Astrocyte (in vitro differentiated cells and primary cell): Measurements from ENCODE around the gene DDX41. TPM values are rescaled to one million over a fixed set of nuclear protein-coding genes. Genes with fewer than 3 reads are reported as not detected.

Source experiments
- DNase-seq: peaks from one replicate; pipeline ENCODE4 v3.0.0-alpha.2; 2010; ENCODE audit warnings: low read depth
- FAIRE-seq: peaks from 2 replicates; lab custom pipeline; 2011; peaks lifted over from hg19 to GRCh38; lab: Jason Lieb, UNC
- H2AFZ ChIP-seq: 2 replicates; pipeline ENCODE4 v1.6.0; 2012; ENCODE audit warnings: low read depth, low read length, inconsistent platforms
- H3K27ac ChIP-seq: 2 replicates; pipeline ENCODE4 v1.5.1; 2011; ENCODE audit warnings: low read depth, low read length, inconsistent platforms
- H3K27me3 ChIP-seq: 2 replicates; pipeline ENCODE4 v1.6.0; 2011; ENCODE audit warnings: low read length, inconsistent platforms; ENCODE audit not compliant: insufficient read depth
- H3K36me3 ChIP-seq: 2 replicates; pipeline ENCODE4 v1.5.1; 2011; ENCODE audit warnings: low read length, inconsistent platforms; ENCODE audit not compliant: insufficient read depth
- H3K4me1 ChIP-seq: 2 replicates; pipeline ENCODE4 v1.5.1; 2011; ENCODE audit warnings: low read length, inconsistent platforms; ENCODE audit not compliant: insufficient read depth
- H3K4me2 ChIP-seq: 2 replicates; pipeline ENCODE4 v1.6.0; 2012; ENCODE audit warnings: low read length, inconsistent platforms
- H3K4me3 ChIP-seq: 2 replicates; pipeline ENCODE4 v1.5.1; 2011; ENCODE audit warnings: low read depth, mild to moderate bottlenecking, low read length, inconsistent platforms; ENCODE audit not compliant: insufficient read depth
- H3K79me2 ChIP-seq: 2 replicates; pipeline ENCODE4 v1.6.0; 2012; ENCODE audit warnings: mild to moderate bottlenecking, low read length, inconsistent platforms; ENCODE audit not compliant: insufficient read depth
- H3K9ac ChIP-seq: 2 replicates; pipeline ENCODE4 v1.6.0; 2012; ENCODE audit warnings: mild to moderate bottlenecking, low read length, inconsistent platforms
- H3K9me3 ChIP-seq: 2 replicates; pipeline ENCODE4 v1.5.1; 2012; ENCODE audit warnings: low read depth, mild to moderate bottlenecking, low read length, inconsistent platforms; ENCODE audit not compliant: insufficient read depth
- H4K20me1 ChIP-seq: 2 replicates; pipeline ENCODE4 v1.6.0; 2012; ENCODE audit warnings: low read length, inconsistent platforms; ENCODE audit not compliant: insufficient read depth
- H3K27ac Mint-ChIP-seq: one replicate; pipeline ENCODE4 v1.8.0; 2021; ENCODE audit warnings: mild to moderate bottlenecking, mixed read lengths; ENCODE audit not compliant: unreplicated experiment
- H3K27me3 Mint-ChIP-seq: one replicate; pipeline ENCODE4 v1.8.0; 2021; ENCODE audit warnings: low read depth, mixed read lengths; ENCODE audit not compliant: unreplicated experiment
- H3K36me3 Mint-ChIP-seq: one replicate; pipeline ENCODE4 v1.8.0; 2021; ENCODE audit warnings: low read depth, mixed read lengths; ENCODE audit not compliant: unreplicated experiment
- H3K4me1 Mint-ChIP-seq: one replicate; pipeline ENCODE4 v1.8.0; 2021; ENCODE audit warnings: low read depth, mixed read lengths; ENCODE audit not compliant: unreplicated experiment
- H3K4me3 Mint-ChIP-seq: one replicate; pipeline ENCODE4 v1.8.0; 2021; ENCODE audit warnings: mild to moderate bottlenecking, moderate library complexity, mixed read lengths; ENCODE audit not compliant: unreplicated experiment
- H3K9me3 Mint-ChIP-seq: one replicate; pipeline ENCODE4 v1.8.0; 2021; ENCODE audit warnings: mild to moderate bottlenecking, mixed read lengths; ENCODE audit not compliant: unreplicated experiment
- CTCF ChIP-seq: IDR thresholded peaks from 2 replicates; pipeline ENCODE4 v1.5.1; 2011; ENCODE audit warnings: low read depth, mild to moderate bottlenecking, inconsistent platforms, low read length, moderate library complexity; ENCODE audit not compliant: insufficient read depth
- EZH2 ChIP-seq: IDR thresholded peaks from 2 replicates; pipeline ENCODE4 v1.6.1; 2012; ENCODE audit warnings: mild to moderate bottlenecking, low read length, inconsistent platforms; ENCODE audit not compliant: insufficient read depth
- total RNA-seq: library from RNA; stranded (reverse); gene quantifications from 2 replicates; pipeline ENCODE4 v1.2.1, GENCODE V29; 2021

The DDX41 gene
- total RNA-seq, 1 donor from 2014 or later, result 92.5 TPM

DNA sequence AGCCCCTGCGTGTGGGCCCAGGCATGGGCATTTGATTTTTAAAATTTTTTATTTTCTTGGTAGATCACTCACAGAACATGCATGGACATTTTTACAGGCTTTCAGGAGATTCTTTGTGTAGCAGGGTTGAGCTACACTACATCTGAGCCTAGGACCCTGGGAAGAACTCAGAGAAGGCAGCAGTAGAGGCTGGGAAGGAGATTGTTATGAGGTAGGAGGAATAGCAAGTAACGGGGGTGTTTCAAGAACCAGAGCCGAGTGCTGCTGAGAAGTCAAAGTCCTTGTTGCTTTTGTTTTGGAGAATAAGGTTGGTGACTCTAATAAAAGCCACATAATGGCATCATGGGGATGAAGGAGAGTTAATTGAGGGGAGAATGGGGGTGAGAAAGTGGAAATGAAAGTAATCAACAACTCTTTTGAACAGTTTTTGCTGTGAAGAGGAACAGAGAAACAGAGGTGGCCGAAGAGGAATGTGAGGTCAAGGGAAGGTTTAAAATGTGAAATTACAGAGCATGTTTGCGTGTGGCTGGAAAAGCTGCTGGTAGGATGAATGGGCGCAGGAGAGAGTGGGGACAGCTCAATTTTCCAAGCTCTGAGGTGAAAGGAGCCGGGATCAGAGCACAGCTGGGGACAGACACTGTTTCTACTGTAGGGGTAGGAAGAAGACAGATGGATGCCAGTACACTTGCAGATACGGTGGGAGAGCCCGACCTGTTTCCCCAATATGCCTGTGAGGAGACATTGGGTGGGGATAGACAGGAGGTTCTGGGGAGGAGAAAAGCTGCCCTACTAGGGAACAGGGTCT is 14.7 kb downstream of the DDX41 start:
- Mint-ChIP-seq H3K9me3 (no peaks in the 10 kb centered on the region), H3K27ac (no peak overlapping the region), H3K4me1 (peaks cover 33% of the 10 kb centered on the region), H3K27me3 (no peaks in the 10 kb centered on the region), H3K36me3 (peaks cover 8% of the 10 kb centered on the region), H3K4me3 (no peak overlapping the region)
- Histone ChIP-seq H3K9me3 (no peaks in the 10 kb centered on the region), H3K27ac (no peak overlapping the region), H3K27me3 (no peaks in the 10 kb centered on the region), H3K4me2 (no peak overlapping the region), H3K4me3 (no peak overlapping the region), H4K20me1 (no peaks in the 10 kb centered on the region), H3K79me2 (peaks cover 6% of the 10 kb centered on the region), H3K9ac (no peak overlapping the region), H3K36me3 (no peaks in the 10 kb centered on the region), H3K4me1 (peaks cover 25% of the 10 kb centered on the region), H2AFZ (no peak overlapping the region)
- FAIRE-seq (no peak), DNase-seq (no peak)
- no peak for TF ChIP-seq CTCF
- TF ChIP-seq EZH2, result no peak

- Mint-ChIP-seq H3K27me3 (no peaks in the 10 kb centered on the region), H3K9me3 (no peaks in the 10 kb centered on the region), H3K36me3 (peaks cover 5% of the 10 kb centered on the region), H3K27ac (peak overlapping the region; percentile 73), H3K4me1 (peaks cover 33% of the 10 kb centered on the region), H3K4me3 (peak overlapping the region; percentile 50)
- no peaks in the 10 kb centered on the region for H3K36me3 ChIP-seq
- peak overlapping the region; percentile 46 for H3K9ac ChIP-seq
- DNase-seq (peak; percentile 62), FAIRE-seq (peak; percentile 70)
- peaks cover 28% of the 10 kb centered on the region for H3K4me1 ChIP-seq
- H3K9me3 ChIP-seq, result no peaks in the 10 kb centered on the region
- TF ChIP-seq CTCF (peak; percentile 95), EZH2 (no peak)
- no peak overlapping the region for H3K4me3 ChIP-seq
- H3K4me2 ChIP-seq, result peak overlapping the region; percentile 57
- H3K27ac ChIP-seq, result peak overlapping the region; percentile 39
- no peak overlapping the region for H2AFZ ChIP-seq
- no peaks in the 10 kb centered on the region for H3K27me3 ChIP-seq
- H3K79me2 ChIP-seq, result peaks cover 16% of the 10 kb centered on the region
- peaks cover 4% of the 10 kb centered on the region for H4K20me1 ChIP-seq
These were observed 15.9 kb downstream of the DDX41 start for GRCh38 chr5:177500685-177501522.
